ENCODE results near the gene PPP1R1C.
"Not testable (repeated sequence)": the region's sequence is repeated elsewhere in the genome, so short reads cannot be mapped to it uniquely, and the experiment has no call there.

The PPP1R1C gene

DNA sequence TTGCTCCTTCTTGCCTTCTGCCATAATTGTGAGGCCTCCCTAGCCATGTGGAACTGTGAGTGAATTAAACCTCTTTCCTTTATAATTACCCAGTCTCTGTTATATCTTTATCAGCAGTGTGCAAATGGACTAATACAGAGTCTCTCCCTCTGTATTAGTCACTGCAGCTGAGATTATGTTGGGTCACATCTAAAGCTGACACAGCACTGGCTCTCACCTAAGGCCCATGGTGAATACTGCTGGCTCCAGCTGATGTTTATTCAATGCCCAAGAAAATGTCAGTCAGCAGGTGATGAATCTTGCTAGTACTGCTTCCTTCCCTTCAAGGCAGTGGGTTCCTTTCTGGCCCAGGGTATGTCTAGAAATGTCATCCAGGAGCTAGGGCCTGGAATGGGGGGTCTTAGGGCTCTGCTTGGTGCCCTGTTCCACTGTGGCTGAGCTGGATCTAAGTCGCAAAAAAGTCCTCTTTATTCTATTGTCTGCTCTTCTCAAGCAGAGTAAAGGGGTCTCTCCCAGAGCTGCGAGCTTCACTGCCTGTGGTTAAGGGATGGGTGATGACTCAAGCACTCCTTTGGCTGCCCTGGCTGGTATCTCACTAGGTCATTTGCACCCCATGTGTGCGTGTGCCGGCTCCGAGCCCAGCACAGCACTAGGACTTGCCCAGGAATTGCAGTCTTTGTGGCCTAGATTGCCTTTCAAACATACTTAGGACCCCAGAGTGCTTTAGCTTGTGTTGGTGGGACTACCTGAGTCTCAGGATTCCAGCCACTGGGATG, 29.9 kb downstream of the PPP1R1C start:
- DNase-seq = no peak

DNA sequence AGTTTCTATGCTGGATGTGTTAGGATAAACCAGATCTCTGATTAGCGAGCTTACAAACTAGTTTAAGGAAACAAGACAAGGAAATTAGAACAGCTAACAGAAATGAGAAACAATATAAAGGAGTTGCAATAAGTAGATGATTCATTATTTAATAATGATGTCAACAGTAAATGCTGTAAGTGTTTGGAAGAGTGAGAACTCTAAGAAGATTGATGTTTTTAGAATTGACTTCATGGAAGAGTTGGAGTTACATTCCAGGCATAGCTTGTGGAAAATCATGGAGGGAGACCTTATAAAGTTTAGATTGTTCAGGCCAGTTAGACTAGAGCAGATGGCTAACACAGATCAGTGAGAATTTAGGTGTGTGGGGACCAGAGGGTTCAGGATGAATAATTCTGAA, 32.6 kb downstream of the PPP1R1C start:
- no peak for DNase-seq

DNA sequence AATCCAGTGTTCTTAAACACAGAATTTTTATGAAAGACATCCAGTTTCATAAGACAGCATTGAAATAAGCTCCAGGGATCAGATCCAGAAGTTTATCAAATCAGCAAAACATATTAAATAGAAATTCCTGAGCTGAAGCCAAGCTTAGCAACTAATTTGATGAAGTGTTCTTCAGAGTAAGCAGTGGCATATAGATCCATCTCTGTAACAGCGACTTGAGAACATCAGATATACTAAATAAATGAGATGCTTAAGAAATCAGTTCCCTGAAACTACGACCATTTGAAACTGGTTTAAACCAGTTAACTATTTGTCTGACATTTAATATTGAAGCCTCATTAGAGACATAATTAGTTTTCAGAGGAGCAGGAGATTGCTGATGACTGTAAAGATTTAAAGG, 34.1 kb downstream of the PPP1R1C start:
- DNase-seq = no peak

DNA sequence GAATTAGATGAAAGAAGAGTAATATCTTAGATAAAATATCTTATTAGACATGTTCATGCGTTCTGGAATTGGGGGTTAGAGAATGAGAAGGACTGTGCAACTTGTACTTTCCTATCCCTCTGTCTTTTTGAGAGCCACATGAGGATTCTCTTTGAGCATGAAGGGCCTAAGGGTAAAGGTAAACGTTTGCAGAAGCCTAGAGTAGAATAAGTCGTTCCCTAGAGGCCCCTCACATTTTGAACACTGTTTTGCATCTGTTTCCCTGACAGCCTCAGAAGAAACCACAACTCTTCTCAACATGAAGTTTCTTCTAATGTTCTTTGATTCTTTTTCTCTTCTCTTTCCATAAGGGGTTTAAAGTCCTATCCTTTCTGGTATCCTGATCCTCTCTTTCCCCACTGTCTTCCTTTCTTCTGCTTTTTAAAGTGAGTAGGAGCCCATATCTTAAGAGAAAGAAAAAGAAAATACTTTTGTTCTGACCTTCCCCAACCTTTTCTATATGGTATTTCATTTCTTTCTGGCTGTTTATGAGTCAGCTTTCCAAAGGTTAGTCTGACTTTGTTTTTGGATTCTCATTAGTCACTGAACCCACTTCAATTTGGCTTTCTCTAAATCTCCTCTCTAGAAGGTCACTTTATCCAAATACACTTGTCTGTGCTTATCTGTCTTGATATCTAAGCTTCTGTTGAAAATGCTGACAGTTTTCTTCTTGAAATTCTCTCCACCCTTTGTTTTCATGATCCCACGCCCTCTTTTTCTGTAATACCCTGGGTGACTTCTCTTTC, 34.8 kb downstream of the PPP1R1C start:
- no peak for DNase-seq

DNA sequence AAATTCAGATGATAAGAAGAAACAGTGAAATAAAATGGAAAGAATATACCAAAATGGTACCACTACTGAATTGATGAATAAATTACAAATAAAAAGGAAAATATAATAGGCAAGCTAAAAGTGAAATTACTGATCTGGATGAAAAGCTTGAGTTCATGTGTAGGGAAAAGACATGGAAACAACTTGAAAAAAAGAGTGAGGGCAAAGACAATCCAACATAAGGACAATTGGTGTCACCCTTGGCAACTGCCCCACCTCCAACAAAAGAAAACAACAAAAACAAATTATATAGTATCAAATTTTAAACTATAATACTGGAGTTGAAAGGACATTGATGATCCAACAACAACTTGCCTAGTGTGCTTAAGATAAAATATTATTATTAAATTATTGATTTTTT, 37.6 kb downstream of the PPP1R1C start:
- no peak for DNase-seq

DNA sequence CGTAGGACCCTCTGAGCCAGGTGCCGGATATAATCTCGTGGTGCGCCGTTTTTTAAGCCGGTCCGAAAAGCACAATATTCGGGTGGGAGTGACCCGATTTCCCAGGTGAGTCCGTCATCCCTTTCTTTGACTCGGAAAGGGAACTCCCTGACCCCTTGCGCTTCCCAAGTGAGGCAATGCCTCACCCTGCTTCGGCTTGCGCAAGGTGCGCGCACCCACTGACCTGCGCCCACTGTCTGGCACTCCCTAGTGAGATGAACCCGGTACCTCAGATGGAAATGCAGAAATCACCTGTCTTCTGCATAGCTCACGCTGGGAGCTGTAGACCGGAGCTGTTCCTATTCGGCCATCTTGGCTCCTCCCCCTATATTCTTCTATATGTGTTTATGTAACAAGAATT, 45.2 kb downstream of the PPP1R1C start:
- not testable (repeated sequence) for DNase-seq

DNA sequence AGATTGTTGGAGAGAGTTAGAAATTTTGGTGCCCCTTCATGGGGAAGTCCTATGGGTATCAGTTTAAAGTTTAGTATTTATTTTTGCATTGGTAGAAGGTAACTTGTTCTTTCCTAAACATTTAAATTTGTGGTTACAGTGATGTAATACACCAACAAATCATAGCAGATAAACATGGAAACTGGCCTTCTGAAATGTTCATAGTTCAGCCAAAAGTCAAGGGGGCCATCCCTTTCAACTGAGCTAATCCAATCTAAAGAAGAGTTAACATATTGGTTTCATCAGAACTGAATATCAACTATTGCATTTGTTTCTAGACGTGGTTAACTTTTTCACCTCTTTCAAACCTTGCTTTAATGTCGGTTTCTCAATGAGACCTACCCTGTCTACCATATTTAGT, 46.3 kb downstream of the PPP1R1C start:
- DNase-seq = no peak

DNA sequence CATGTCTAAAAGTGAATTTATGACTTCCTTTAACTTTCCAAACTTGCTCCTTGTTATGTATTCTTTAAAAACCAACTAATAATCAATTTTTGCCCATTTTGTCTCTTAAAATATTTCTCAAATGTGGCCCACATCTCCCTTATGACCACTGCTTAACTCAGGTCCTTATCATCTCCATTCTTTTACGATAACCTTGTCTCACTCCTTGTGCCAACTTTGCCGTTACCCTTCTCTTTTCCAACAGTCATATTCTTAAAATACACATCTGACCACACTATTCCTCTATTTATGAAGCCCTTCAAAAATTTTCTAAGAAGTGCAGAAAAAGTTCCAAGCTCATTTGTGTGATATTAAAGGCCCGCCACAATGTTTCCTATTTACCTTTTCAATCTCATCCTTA, 47.8 kb downstream of the PPP1R1C start:
- no peak for DNase-seq

DNA sequence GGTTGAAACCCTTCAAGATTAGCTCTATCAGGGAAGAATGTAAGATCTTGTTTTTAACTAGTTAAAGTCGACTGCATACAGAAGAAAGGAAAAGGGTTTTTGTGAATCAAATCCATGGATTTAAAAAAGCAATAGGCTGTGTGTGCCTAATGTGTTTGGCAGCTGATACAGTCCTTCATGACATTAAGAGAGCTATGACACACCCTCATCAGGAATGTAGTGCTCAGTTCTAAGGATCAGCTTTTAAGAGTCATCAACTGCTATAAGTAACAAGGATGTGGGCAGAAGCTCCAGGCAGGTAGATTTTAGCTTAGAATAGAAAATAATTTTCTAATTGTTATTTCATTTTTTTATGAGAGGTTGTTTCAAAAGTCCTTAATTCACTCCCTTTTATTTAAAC, 52.9 kb downstream of the PPP1R1C start:
- peak; percentile 2 to 61 for DNase-seq

DNA sequence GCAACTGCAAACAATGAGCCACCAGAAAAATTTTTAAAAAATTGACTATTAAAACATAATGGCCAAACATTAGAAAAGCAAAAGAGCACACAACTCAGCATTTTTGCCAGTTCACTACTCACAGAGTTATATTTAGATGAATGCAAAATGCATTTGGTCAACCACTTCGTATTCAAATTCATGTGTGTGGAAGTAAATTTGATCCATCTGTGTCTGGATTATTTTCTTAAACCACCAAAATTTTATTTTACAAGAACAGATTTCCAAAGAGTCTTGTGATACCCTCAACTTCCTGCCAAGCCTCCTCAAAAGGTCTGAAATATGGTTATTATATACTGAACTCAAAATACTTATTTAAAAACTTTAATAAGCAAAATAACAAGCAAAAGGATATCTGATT, 57.4 kb downstream of the PPP1R1C start:
- DNase-seq = no peak

DNA sequence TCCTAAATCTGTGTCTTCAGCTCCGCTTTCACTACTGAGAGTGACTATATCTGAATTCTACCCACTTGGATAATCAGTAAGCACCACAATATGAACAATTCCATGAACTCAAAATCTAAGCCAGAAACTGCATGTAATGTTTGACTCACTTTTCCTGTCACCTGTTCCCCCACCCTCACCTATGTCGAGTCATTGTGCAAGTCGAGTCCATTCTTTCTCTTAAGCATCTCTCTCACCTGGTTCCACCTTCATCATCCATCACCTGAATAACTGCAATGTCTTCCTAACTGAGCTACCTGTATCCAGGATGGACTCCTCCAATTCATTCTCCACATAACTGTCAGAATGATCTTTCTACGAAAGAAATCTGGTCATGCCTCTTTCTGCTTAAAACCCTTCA, 58.2 kb downstream of the PPP1R1C start:
- DNase-seq = no peak

DNA sequence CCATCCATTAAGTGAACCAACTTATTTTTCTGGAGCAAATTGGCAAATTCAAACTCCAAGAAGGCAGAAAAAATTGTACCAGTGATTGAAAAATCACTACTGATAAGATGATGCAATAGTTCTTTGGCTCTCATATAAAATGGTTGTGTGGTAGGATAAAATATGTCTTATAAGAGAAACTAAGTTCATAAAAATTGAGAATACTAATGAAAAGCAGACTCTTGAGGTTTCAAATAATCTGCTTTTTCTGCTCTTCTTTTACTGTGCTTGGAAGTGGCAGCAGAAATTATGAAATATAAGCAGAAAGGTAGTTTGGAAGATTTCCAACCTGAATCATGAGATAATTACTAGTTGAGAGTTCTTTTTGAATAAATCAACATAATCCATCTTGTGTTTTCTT, 61.9 kb downstream of the PPP1R1C start:
- DNase-seq = no peak

DNA sequence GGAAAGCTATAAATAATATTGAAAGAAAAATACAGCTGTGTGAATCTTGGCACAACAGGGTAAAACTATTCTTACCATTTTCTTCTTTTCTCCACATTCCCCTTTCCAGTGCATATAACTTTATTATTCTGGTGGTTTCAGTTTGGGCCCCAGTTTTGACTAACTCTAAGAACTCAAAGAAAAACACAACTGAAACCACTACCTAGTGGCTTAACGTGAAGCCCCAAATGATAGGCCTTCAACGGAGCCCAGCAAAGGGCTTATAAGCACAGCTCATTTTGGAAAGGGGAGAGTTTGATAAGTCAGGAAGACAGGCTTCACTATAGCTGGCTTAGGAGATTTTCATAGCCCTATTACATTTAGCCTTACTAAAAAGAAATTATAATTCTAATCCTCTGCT, 62.4 kb downstream of the PPP1R1C start:
- no peak for DNase-seq

DNA sequence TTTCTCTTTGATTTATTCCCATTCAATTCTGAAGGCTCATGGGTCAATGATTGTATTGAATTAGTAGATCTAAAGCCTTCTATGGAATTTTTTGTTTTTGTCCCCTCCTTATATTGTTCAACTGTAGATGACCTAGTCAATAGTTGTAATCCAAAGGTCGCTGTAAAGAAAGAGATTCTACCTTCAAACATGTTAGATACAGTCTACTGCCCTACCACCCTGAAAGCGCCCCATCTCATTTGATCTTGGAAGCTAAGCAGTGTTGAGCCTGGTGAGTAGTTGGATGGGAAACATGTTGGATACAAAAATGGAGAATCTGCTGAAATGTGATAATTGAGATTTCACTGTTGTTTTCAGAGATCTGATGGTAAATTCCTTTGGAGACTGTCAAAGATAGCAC, 63.0 kb downstream of the PPP1R1C start:
- no peak for DNase-seq

DNA sequence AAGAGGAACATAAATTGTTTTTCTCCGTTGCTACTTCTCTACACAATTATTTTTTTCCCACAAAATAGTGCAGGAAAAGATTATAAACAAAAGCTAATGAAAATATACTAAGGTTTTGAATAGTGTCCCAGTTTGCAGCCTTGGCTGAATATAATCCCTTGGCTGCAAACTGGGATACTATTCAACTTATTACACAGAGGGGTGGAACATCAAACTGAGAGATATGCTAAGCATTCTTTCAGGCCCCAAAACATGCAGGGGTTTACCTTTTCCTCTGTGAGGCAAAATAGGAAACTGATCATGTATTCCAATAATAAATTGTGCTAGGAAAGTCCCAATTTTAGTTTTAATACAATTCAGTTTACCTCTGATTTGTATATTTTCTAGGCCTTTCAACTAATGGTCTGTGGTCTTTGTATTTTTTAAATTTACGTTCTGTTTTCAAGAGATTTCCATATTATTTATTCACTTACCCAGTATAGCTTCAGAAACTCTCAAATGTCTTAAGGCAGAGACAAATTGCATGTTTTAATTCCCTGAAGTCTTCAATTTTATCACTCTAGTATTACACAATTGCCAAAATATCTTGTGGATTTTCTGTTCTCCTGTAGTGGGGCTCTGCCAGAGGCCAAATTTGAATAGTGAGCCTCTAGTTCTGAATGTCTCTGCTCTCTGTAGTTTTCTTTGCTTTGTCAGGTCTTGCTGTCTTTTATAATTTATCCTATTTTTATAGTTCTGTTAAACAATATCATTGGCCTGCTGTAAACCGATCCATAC, 63.9 kb downstream of the PPP1R1C start:
- no peak for DNase-seq

DNA sequence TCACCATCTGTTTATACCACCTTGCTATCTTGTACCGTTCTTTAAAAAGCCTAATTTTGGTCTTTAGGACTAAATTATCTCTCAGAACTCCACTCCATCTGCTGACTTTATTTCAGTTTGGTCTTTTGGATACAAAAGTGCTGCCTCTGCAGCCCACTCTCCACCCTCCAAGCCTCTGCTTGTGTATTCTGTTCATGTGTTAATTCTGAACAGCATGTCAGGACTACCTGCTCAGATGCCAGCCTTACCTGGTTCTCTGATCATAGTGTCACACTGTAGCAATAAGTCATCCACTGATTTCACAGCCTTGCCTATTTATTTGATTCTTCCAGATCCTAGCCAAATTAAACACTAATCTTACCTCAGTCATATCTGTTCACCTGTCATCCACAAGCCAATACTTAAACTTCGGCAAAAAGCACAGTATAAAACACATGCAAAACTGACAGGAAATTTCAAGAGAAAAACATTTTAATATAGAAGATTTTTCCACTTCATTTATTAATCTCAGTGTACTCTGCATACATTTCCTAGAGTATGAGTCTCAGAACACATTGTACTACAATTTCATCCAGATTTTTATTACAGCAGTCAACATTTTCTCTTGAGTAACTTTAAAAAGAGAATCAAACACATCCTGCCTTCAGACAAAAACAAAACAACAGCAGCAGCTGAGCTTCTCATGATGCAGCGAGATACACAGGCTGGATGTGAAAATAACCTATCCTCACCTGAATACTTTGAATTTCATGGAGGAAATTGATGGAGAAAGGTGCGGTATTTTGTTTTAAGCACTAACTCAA, 64.9 kb downstream of the PPP1R1C start:
- DNase-seq = no peak

DNA sequence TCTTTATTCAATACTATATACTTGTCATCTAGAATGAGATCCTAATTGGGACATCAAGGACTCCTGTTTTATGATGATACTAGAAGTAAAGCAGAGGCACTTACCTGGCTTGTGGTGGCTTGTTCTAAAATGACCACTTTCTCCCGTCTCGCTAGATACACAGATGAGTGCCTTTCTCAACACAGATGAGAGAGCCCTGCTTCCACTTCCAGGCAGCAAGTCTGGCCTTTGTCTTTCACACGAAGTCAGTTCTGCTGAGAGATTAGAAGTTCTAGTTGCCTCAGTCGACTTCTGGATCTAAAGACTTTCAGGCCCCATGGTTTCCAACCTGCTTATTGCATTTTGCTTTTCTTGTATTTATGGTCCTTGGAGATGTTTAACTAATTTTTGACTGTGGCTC, 70.3 kb downstream of the PPP1R1C start:
- DNase-seq = no peak

DNA sequence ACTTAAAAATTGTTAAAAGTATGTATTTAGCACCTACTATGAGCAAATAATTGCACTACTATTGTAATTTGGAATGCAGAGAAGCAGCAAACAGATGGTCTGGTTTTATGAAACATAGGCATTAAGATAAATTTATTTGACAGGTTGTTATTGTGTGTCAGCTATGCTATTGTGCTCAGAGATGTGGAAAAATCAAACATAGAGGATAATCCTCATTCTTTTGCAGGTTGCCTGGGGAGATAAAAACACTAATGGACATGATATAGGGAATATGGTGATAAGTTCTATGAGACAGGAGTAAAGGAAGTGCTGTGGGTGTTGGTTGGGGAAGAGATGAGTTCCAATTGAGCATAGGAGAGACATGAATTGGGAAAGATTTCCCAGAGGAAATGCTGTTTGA, 71.3 kb downstream of the PPP1R1C start:
- DNase-seq = no peak

DNA sequence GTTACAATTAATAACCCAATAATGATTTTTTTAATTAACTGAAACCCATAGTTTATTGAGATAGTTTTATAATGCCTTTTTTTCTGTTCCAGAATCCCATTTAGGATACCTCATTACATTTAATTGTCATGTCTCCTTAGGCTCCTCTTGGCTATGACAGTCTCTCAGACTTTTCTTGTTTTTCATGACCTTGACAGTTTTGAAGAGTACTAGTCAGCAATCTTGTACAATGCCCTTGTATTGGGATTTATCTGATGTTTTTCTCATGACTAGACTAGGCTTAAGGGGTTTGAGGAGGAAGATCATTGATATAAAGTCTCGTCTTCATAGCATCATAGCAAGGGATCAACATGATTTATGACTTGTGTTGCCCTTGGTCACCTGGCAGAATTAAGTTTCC, 72.4 kb downstream of the PPP1R1C start:
- DNase-seq = no peak

DNA sequence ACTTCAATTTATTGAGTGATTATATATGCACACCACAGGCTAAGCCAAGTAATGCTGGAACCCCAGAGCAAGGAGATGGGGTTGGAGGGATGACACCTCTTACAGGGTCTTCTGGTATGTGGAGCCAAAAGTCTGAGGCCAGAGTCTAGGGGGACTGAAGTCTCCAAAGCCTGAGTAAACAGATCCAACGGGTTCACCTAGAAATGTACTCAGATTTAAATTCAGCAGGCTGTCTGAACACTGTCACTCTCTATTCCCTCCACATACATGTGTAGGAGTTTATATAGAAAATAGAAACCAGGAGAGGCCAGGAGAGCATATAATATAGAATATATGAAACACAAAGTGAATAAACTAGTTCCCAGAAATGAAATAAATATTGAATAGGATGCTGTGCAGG, 76.1 kb downstream of the PPP1R1C start:
- no peak for DNase-seq

DNA sequence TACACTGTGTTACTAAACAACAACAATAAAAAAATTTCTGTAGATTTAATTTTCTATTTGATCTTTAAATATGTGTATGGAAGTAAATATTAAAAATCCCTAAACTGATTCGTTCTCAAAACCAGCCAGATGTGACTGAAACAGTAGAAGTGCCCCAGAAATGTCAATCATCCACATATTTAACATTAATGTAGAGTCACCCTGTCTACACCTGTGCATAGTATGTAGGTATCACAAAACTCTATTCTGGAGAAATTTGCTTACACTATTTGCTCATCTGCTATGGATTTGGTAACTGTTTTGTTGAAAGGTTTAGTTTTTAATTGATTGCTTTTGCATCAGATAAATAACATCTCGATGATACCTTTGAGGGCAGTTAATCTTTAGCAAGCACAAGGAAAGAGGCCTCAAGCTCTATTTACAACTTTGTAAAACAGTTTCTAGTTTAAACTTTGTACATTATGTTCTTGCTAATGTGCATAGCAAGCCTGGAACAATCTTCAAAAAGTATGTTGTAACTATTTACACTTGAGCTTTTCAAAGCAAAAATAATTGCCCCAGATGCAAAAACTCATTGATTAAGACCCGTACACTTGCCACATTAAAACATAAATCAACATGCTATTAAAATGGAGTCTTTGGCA, 76.8 kb downstream of the PPP1R1C start:
- DNase-seq = no peak

DNA sequence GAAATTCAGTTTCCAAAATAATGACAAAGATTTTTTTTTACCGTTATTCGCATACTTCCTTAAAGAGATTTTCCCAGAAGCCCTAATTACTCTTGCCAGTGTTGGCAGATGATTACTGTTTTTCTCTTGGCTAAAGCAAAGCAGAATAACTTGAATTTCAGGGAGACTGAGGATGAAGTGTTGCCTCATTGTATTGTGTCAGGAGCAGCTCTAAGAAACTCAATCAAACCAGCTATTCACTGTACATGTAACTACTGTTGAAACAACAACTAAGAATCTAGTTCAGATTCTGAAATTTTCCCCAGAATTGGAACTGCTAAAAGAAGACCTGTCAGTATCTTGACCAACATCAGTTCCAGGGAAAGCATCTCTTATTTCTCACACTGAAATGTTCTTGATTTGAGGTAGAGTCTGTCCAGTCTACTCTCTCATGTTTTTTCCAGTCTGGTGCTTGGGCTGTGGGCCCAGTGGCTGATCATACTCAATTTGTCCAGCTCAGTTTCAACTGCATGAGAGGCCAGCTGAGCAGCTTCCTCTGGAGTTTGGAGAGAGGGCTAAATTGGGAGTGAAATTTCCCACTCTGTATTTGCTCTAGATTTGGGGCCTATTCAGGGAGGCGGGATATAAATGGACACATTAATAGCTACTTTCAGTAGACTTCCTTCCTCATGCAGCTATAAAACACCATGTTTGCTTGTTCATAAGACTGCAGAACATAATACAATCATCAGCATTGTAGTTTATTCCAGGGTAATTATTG, 78.5 kb downstream of the PPP1R1C start:
- no peak for DNase-seq
